ENCODE data around the gene DES. TPM values are rescaled to one million over a fixed set of nuclear protein-coding genes. Genes with fewer than 3 reads are reported as not detected.

DES gene
- total and polyA plus RNA-seq, 9 of the 15 experiments (the other 6 are each of a cell fraction or from before 2014, with no cell fraction given): 2.5 to 58.9 (median 21.9) TPM

- TF ChIP-seq SIN3A (IDR thresholded peaks at IDR 0.05; ENCODE audit: borderline replicate concordance in 2 of 2, control insufficient read depth in 1 of 2, low read depth in 2 of 2, low read length in 2 of 2) (no peak), ZKSCAN1 (IDR thresholded peaks at IDR 0.05; ENCODE audit: low read depth, low read length) (no peak), TCF15 (CRISPR knock-in tag; IDR thresholded peaks at IDR 0.05) (no peak), ZNF277 (CRISPR knock-in tag; IDR thresholded peaks at IDR 0.05; ENCODE audit: borderline replicate concordance) (no peak), RUNX1 (IDR thresholded peaks at IDR 0.05; ENCODE audit: low read depth) (no peak), PURB (CRISPR knock-in tag; IDR thresholded peaks at IDR 0.05; ENCODE audit: low read depth) (no peak), POLR3A (IDR thresholded peaks at IDR 0.05; ENCODE audit: borderline replicate concordance, extremely low read depth, insufficient read depth, insufficient read length) (no peak), STAT5A (IDR thresholded peaks at IDR 0.05; ENCODE audit: borderline replicate concordance, low read length) (no peak), NRF1 (conservative IDR thresholded peaks at IDR 0.05 in 1 of 2, IDR thresholded peaks at IDR 0.05 in 1 of 2) (no peak), ZNF124 (CRISPR knock-in tag; IDR thresholded peaks at IDR 0.05) (no peak), EHMT2 (IDR thresholded peaks at IDR 0.05) (no peak)
Measured at GRCh38 chr2:219430633-219431615, 12.7 kb downstream of the DES start (continued).

All from K562 (cell line).